SK-N-SH treated with all-trans-retinoic acid at 6 μM for 48 hours (cell line): ENCODE results near the gene PLEKHM3.

Source experiments
- ATAC-seq: fragments of 200-7000 bp; cut with Tn5 transposase; 3 replicates; pipeline ENCODE4 v1.9.1; 2020; ENCODE audit warnings: mild to moderate bottlenecking, moderate library complexity
- BACH2 ChIP-seq: fragments of 250-450 bp; sonication (Bioruptor Pico); IDR thresholded peaks from 2 replicates; pipeline ENCODE4 v1.9.0; 2021; ENCODE audit warnings: mild to moderate bottlenecking, borderline replicate concordance
- CSDC2 ChIP-seq: fragments of 250-450 bp; sonication (Bioruptor Pico); IDR thresholded peaks from 2 replicates; pipeline ENCODE4 v1.5.0; 2020; ENCODE audit warnings: mild to moderate bottlenecking, moderate library complexity
- ESRRG ChIP-seq: fragments of 250-450 bp; sonication (Bioruptor Pico); IDR thresholded peaks from 2 replicates; pipeline ENCODE4 v1.6.1; 2021; ENCODE audit warnings: mild to moderate bottlenecking
- GLIS3 ChIP-seq: fragments of 250-450 bp; sonication (Bioruptor Pico); IDR thresholded peaks from 2 replicates; pipeline ENCODE4 v1.5.0; 2020; ENCODE audit warnings: mild to moderate bottlenecking, moderate library complexity
- ISL1 ChIP-seq: fragments of 250-450 bp; sonication (Bioruptor Pico); IDR thresholded peaks from 2 replicates; pipeline ENCODE4 v2.1.2; 2022; ENCODE audit warnings: mild to moderate bottlenecking, moderate library complexity
- OSR1 ChIP-seq: fragments of 250-450 bp; sonication (Bioruptor Pico); IDR thresholded peaks from 2 replicates; pipeline ENCODE4 v1.8.0; 2022; ENCODE audit warnings: moderate library complexity, mild to moderate bottlenecking, inconsistent platforms
- PPARA ChIP-seq: fragments of 250-450 bp; sonication (Bioruptor Pico); IDR thresholded peaks from 2 replicates; pipeline ENCODE4 v1.5.0; 2020; ENCODE audit warnings: mild to moderate bottlenecking, borderline replicate concordance
- RARB ChIP-seq: fragments of 250-450 bp; sonication (Bioruptor Pico); IDR thresholded peaks from 2 replicates; pipeline ENCODE4 v1.8.0; 2021; ENCODE audit warnings: mild to moderate bottlenecking, moderate library complexity
- SNAI2 ChIP-seq: fragments of 250-450 bp; sonication (Bioruptor Pico); IDR thresholded peaks from 2 replicates; pipeline ENCODE4 v1.5.0; 2020; ENCODE audit warnings: mild to moderate bottlenecking, moderate library complexity
- TCF4 ChIP-seq: fragments of 250-450 bp; sonication (Bioruptor Pico); IDR thresholded peaks from 2 replicates; pipeline ENCODE4 v1.8.0; 2021; ENCODE audit warnings: mild to moderate bottlenecking, moderate library complexity, borderline replicate concordance
- TOX ChIP-seq: fragments of 250-450 bp; sonication (Bioruptor Pico); IDR thresholded peaks from 2 replicates; pipeline ENCODE4 v1.8.0; 2021; ENCODE audit warnings: mild to moderate bottlenecking, moderate library complexity, borderline replicate concordance
- ZFP3 ChIP-seq: fragments of 250-450 bp; sonication (Bioruptor Pico); IDR thresholded peaks from 2 replicates; pipeline ENCODE4 v1.5.0; 2020; ENCODE audit warnings: mild to moderate bottlenecking, moderate library complexity
- ZNF565 ChIP-seq: fragments of 450-650 bp; formaldehyde crosslinking; conservative IDR thresholded peaks from 2 replicates; pipeline ENCODE4 v1.5.0; 2020; ENCODE audit warnings: low read depth, mild to moderate bottlenecking, moderate library complexity
- ZNF70 ChIP-seq: fragments of 450-650 bp; formaldehyde crosslinking; IDR thresholded peaks from 2 replicates; pipeline ENCODE4 v1.5.0; 2020; ENCODE audit warnings: mild to moderate bottlenecking, moderate library complexity
- ZNF8 ChIP-seq: fragments of 450-650 bp; formaldehyde crosslinking; IDR thresholded peaks from 2 replicates; pipeline ENCODE4 v1.5.0; 2020; ENCODE audit warnings: mild to moderate bottlenecking, moderate library complexity
- TF ChIP-seq, protein P1 (sequence below): fragments of 250-450 bp; sonication (Bioruptor Pico); IDR thresholded peaks from 2 replicates; pipeline ENCODE4 v1.5.1; 2021; ENCODE audit warnings: mild to moderate bottlenecking, moderate library complexity
- TF ChIP-seq, protein P2 (sequence below): fragments of 250-450 bp; sonication (Bioruptor Pico); IDR thresholded peaks from 2 replicates; pipeline ENCODE4 v1.5.1; 2020; ENCODE audit warnings: low read depth, mild to moderate bottlenecking, moderate library complexity
- TF ChIP-seq, protein P3 (sequence below): fragments of 250-450 bp; sonication (Bioruptor Pico); IDR thresholded peaks from 2 replicates; pipeline ENCODE4 v1.5.0; 2020; ENCODE audit warnings: mild to moderate bottlenecking, moderate library complexity
- TF ChIP-seq, protein P4 (sequence below): fragments of 250-450 bp; sonication (Bioruptor Pico); IDR thresholded peaks from 2 replicates; pipeline ENCODE4 v1.8.0; 2020; ENCODE audit warnings: mild to moderate bottlenecking, moderate library complexity, borderline replicate concordance
- TF ChIP-seq, protein P5 (sequence below): fragments of 250-450 bp; sonication (Bioruptor Pico); IDR thresholded peaks from 2 replicates; pipeline ENCODE4 v1.8.0; 2021; ENCODE audit warnings: low read depth, mild to moderate bottlenecking, moderate library complexity, borderline replicate concordance

The PLEKHM3 gene

DNA sequence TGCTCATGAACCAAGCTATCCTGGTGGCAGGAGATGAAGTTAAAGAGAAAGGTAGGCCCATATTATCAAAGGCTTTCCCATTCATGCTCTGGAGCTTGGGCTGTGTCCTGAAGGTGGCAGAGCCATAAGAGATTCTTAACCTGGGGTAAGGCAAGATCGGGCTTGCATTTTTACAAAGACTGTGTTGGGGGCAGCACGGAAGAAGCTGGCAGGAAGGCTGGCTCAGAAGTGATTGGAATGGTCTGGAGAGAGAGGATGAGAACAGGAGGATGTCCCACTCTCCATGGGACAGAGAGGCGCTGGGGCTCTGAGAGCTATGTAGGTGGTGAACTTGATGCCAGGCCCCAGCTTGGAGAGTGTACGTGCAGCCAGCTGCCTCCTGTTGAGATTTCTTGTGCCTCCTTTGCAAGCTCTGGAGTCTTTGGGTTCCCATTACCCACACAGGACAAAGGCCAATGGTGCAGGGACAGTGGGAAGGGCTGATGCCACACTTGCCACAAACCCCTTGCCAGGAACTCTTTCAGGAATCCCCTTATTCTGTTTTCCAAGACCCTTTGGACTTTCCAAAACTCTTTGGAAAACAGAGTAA is 215.0 kb downstream of the PLEKHM3 start:
- peak; percentile 22 for ATAC-seq

DNA sequence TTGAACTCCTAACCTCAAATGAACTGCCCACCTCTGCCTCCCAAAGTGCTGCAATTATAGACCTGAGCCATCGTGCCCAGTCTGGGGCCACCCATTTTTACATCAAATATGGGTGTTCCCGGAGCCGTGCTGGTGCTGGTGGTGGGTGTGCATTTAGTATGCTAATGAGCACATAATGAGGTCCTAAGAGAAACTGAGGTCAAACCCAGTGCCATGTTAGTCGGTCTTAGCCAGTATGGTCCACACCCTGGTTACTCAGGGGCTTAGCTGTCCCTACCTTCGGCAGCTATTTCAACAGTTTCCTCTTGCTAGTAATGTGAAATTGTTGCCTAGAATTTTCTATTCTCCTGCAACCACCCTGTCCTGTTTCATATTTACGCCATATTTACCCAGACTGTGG is 217.2 kb downstream of the PLEKHM3 start:
- TF ChIP-seq ZNF70 (CRISPR knock-in tag) (no peak), BACH2 (CRISPR knock-in tag) (no peak), ESRRG (CRISPR knock-in tag) (no peak), TOX (no peak), TCF4 (CRISPR knock-in tag) (no peak), PPARA (CRISPR knock-in tag) (no peak)
- TF ChIP-seq, protein P1, sequence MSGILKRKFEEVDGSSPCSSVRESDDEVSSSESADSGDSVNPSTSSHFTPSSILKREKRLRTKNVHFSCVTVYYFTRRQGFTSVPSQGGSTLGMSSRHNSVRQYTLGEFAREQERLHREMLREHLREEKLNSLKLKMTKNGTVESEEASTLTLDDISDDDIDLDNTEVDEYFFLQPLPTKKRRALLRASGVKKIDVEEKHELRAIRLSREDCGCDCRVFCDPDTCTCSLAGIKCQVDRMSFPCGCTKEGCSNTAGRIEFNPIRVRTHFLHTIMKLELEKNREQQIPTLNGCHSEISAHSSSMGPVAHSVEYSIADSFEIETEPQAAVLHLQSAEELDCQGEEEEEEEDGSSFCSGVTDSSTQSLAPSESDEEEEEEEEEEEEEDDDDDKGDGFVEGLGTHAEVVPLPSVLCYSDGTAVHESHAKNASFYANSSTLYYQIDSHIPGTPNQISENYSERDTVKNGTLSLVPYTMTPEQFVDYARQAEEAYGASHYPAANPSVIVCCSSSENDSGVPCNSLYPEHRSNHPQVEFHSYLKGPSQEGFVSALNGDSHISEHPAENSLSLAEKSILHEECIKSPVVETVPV (CRISPR knock-in tag): no peak
- TF ChIP-seq, protein P2, sequence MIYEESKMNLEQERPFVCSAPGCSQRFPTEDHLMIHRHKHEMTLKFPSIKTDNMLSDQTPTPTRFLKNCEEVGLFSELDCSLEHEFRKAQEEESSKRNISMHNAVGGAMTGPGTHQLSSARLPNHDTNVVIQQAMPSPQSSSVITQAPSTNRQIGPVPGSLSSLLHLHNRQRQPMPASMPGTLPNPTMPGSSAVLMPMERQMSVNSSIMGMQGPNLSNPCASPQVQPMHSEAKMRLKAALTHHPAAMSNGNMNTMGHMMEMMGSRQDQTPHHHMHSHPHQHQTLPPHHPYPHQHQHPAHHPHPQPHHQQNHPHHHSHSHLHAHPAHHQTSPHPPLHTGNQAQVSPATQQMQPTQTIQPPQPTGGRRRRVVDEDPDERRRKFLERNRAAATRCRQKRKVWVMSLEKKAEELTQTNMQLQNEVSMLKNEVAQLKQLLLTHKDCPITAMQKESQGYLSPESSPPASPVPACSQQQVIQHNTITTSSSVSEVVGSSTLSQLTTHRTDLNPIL (CRISPR knock-in tag): no peak
- TF ChIP-seq, protein P3, sequence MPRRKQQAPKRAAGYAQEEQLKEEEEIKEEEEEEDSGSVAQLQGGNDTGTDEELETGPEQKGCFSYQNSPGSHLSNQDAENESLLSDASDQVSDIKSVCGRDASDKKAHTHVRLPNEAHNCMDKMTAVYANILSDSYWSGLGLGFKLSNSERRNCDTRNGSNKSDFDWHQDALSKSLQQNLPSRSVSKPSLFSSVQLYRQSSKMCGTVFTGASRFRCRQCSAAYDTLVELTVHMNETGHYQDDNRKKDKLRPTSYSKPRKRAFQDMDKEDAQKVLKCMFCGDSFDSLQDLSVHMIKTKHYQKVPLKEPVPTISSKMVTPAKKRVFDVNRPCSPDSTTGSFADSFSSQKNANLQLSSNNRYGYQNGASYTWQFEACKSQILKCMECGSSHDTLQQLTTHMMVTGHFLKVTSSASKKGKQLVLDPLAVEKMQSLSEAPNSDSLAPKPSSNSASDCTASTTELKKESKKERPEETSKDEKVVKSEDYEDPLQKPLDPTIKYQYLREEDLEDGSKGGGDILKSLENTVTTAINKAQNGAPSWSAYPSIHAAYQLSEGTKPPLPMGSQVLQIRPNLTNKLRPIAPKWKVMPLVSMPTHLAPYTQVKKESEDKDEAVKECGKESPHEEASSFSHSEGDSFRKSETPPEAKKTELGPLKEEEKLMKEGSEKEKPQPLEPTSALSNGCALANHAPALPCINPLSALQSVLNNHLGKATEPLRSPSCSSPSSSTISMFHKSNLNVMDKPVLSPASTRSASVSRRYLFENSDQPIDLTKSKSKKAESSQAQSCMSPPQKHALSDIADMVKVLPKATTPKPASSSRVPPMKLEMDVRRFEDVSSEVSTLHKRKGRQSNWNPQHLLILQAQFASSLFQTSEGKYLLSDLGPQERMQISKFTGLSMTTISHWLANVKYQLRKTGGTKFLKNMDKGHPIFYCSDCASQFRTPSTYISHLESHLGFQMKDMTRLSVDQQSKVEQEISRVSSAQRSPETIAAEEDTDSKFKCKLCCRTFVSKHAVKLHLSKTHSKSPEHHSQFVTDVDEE (CRISPR knock-in tag): no peak
- ATAC-seq: no peak

More for the DNA sequence above, 215.0 kb downstream of the PLEKHM3 start:
- no peak for TF ChIP-seq GLIS3 (CRISPR knock-in tag)
- no peak for TF ChIP-seq ZNF565 (CRISPR knock-in tag)
- no peak for TF ChIP-seq CSDC2 (CRISPR knock-in tag)
- TF ChIP-seq ZNF8 (CRISPR knock-in tag): no peak
- TF ChIP-seq OSR1 (CRISPR knock-in tag): no peak
- no peak for TF ChIP-seq ZFP3 (CRISPR knock-in tag)
- TF ChIP-seq, protein P3 (CRISPR knock-in tag): no peak
- TF ChIP-seq, protein P2 (CRISPR knock-in tag): no peak
- no peak for TF ChIP-seq BACH2 (CRISPR knock-in tag)
- TF ChIP-seq, protein P4, sequence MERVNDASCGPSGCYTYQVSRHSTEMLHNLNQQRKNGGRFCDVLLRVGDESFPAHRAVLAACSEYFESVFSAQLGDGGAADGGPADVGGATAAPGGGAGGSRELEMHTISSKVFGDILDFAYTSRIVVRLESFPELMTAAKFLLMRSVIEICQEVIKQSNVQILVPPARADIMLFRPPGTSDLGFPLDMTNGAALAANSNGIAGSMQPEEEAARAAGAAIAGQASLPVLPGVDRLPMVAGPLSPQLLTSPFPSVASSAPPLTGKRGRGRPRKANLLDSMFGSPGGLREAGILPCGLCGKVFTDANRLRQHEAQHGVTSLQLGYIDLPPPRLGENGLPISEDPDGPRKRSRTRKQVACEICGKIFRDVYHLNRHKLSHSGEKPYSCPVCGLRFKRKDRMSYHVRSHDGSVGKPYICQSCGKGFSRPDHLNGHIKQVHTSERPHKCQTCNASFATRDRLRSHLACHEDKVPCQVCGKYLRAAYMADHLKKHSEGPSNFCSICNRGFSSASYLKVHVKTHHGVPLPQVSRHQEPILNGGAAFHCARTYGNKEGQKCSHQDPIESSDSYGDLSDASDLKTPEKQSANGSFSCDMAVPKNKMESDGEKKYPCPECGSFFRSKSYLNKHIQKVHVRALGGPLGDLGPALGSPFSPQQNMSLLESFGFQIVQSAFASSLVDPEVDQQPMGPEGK: no peak
- TF ChIP-seq PPARA (CRISPR knock-in tag): no peak
- TF ChIP-seq ISL1: no peak
- TF ChIP-seq SNAI2 (CRISPR knock-in tag): no peak
- no peak for TF ChIP-seq RARB
- TF ChIP-seq, protein P1 (CRISPR knock-in tag): no peak
- TF ChIP-seq, protein P5, sequence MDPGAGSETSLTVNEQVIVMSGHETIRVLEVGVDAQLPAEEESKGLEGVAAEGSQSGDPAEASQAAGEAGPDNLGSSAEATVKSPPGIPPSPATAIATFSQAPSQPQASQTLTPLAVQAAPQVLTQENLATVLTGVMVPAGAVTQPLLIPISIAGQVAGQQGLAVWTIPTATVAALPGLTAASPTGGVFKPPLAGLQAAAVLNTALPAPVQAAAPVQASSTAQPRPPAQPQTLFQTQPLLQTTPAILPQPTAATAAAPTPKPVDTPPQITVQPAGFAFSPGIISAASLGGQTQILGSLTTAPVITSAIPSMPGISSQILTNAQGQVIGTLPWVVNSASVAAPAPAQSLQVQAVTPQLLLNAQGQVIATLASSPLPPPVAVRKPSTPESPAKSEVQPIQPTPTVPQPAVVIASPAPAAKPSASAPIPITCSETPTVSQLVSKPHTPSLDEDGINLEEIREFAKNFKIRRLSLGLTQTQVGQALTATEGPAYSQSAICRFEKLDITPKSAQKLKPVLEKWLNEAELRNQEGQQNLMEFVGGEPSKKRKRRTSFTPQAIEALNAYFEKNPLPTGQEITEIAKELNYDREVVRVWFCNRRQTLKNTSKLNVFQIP: no peak
- no peak for TF ChIP-seq ZNF70 (CRISPR knock-in tag)
